Endothelial cell of umbilical vein (primary cell): ENCODE results near the gene CUEDC1. TPM values are rescaled to one million over a fixed set of nuclear protein-coding genes. Genes with fewer than 3 reads are reported as not detected.

ENCODE experiments used
- BruUV-seq: library from RNA; stranded (reverse); fragments of 400-500 nt; replicated peaks from 2 replicates; lab custom pipeline; 2021; lab: Mats Ljungman, UMichigan
- CTCF ChIA-PET: fragments of 300-600, 350-600 bp; sonication (Branson Sonifier 250); formaldehyde crosslinking; loops from one replicate; lab custom pipeline; 2021; ENCODE audit warnings: antibody characterized with exemption, inconsistent platforms; lab: Charles Lee
- POLR2A ChIA-PET: fragments of 300-600, 350-600 bp; sonication (Branson Sonifier 250); formaldehyde crosslinking; loops from one replicate; lab custom pipeline; 2021; ENCODE audit warnings: antibody characterized with exemption, inconsistent platforms; lab: Charles Lee
- DNase-seq: peaks from one replicate; pipeline ENCODE4 v3.0.0-alpha.2; 2011; ENCODE audit warnings: low read depth, low spot score
- FAIRE-seq: peaks from 2 replicates; lab custom pipeline; 2011; peaks lifted over from hg19 to GRCh38; lab: Jason Lieb, UNC
- H2AFZ ChIP-seq: 2 replicates; pipeline ENCODE4 v1.6.0; 2012; ENCODE audit warnings: low read depth, low read length, control low read depth, inconsistent platforms
- H3K27ac ChIP-seq: 2 replicates; pipeline ENCODE4 v1.5.1; 2011; ENCODE audit warnings: low read depth, mild to moderate bottlenecking, control low read depth, low read length, moderate library complexity; ENCODE audit not compliant: insufficient read depth
- H3K27me3 ChIP-seq, 2 experiments: 2 replicates each; pipeline versions ENCODE4 v1.6.0 to v1.6.1; 2011; ENCODE audit warnings: low read length in 2 of 2, mixed read lengths in 1 of 2; ENCODE audit not compliant: control insufficient read depth in 2 of 2, insufficient read depth in 2 of 2
- H3K36me3 ChIP-seq, 2 experiments: 2 replicates in 1 of 2; 3 replicates in 1 of 2; pipeline ENCODE4 v1.5.1; 2011; ENCODE audit warnings: low read length in 2 of 2, mild to moderate bottlenecking in 1 of 2, moderate library complexity in 1 of 2; ENCODE audit not compliant: control insufficient read depth in 2 of 2, insufficient read depth in 2 of 2; ENCODE audit errors: extremely low read depth in 1 of 2
- H3K4me1 ChIP-seq: 3 replicates; pipeline ENCODE4 v1.5.1; 2011; ENCODE audit warnings: mild to moderate bottlenecking, low read length; ENCODE audit not compliant: control insufficient read depth, insufficient read depth; ENCODE audit errors: extremely low read depth
- H3K4me2 ChIP-seq: 2 replicates; pipeline ENCODE4 v1.6.1; 2011; ENCODE audit warnings: low read length, control low read depth, mixed read lengths; ENCODE audit not compliant: insufficient read depth
- H3K4me3 ChIP-seq, 3 experiments: fragments of 200-600 bp in 1 of 3; sonication (generic), shearing (Covaris generic) in 1 of 3; replicated peaks in 1 of 3; 2 replicates each; pipeline ENCODE4 v1.5.1; 2011 to 2016; ENCODE audit warnings: control low read depth in 3 of 3, low read length in 3 of 3, mild to moderate bottlenecking in 2 of 3, inconsistent platforms in 1 of 3, low read depth in 1 of 3, moderate library complexity in 1 of 3; ENCODE audit not compliant: insufficient read depth in 1 of 3
- H3K79me2 ChIP-seq: 2 replicates; pipeline ENCODE4 v1.6.0; 2012; ENCODE audit warnings: low read length, inconsistent platforms; ENCODE audit not compliant: control insufficient read depth, insufficient read depth
- H3K9ac ChIP-seq: replicated peaks from 2 replicates; pipeline ENCODE3; 2011; ENCODE audit warnings: low read length, control low read depth; ENCODE audit not compliant: insufficient read depth; ENCODE audit errors: extremely low read depth
- H3K9me1 ChIP-seq: replicated peaks from 3 replicates; pipeline ENCODE4 v1.6.0; 2011; ENCODE audit warnings: mild to moderate bottlenecking, low read length; ENCODE audit not compliant: control insufficient read depth, insufficient read depth; ENCODE audit errors: extremely low read depth
- H3K9me3 ChIP-seq: replicated peaks from 2 replicates; pipeline ENCODE4 v1.5.1; 2012; ENCODE audit warnings: low read length, inconsistent platforms; ENCODE audit not compliant: control insufficient read depth, insufficient read depth
- H4K20me1 ChIP-seq: replicated peaks from 2 replicates; pipeline ENCODE3; 2011; ENCODE audit warnings: mild to moderate bottlenecking, low read length; ENCODE audit not compliant: control insufficient read depth, insufficient read depth; ENCODE audit errors: extremely low read depth
- CTCF ChIP-seq, 2 donors: IDR thresholded peaks; 1 replicate in 1 of 2; 2 replicates in 1 of 2; pipeline ENCODE4 v1.5.1; 2011; ENCODE audit warnings: low read length in 2 of 2, mild to moderate bottlenecking in 2 of 2, moderate library complexity in 2 of 2, control low read depth in 1 of 2, inconsistent platforms in 1 of 2, low read depth in 1 of 2; ENCODE audit not compliant: insufficient read depth in 1 of 2; ENCODE audit errors: extremely low read depth in 1 of 2
- EZH2 ChIP-seq: IDR thresholded peaks from 2 replicates; pipeline ENCODE4 v1.6.1; 2012; ENCODE audit warnings: borderline replicate concordance, low read depth, mild to moderate bottlenecking, moderate library complexity, low read length, inconsistent platforms; ENCODE audit not compliant: severe bottlenecking
- FOS ChIP-seq: IDR thresholded peaks from 2 replicates; pipeline ENCODE4 v1.6.1; 2011; ENCODE audit warnings: mild to moderate bottlenecking, low read length, moderate library complexity, borderline replicate concordance; ENCODE audit not compliant: insufficient read depth
- GATA2 ChIP-seq: IDR thresholded peaks from 2 replicates; pipeline ENCODE4 v1.7.0; 2011; ENCODE audit warnings: low read depth, mild to moderate bottlenecking, moderate library complexity, mixed read lengths, low read length; ENCODE audit not compliant: insufficient read length, insufficient read depth
- JUN ChIP-seq: IDR thresholded peaks from 2 replicates; pipeline ENCODE4 v1.6.1; 2011; ENCODE audit warnings: borderline replicate concordance, low read depth; ENCODE audit not compliant: insufficient read length, insufficient read depth
- MAX ChIP-seq: IDR thresholded peaks from 2 replicates; pipeline ENCODE4 v1.6.1; 2011; ENCODE audit not compliant: insufficient read depth, insufficient read length
- MYC ChIP-seq: IDR thresholded peaks from one replicate; pipeline ENCODE4 v1.6.1; 2011; ENCODE audit warnings: mild to moderate bottlenecking, low read depth, low read length
- POLR2A ChIP-seq: IDR thresholded peaks from 2 replicates; pipeline ENCODE4 v1.6.1; 2012; ENCODE audit warnings: low read depth, mild to moderate bottlenecking, control low read depth, low read length
- POLR2AphosphoS5 ChIP-seq: IDR thresholded peaks from 2 replicates; pipeline ENCODE4 v1.6.1; 2012; ENCODE audit warnings: low read depth, mild to moderate bottlenecking, control low read depth, low read length, moderate library complexity; ENCODE audit not compliant: insufficient read depth
- dilution Hi-C: fragments of 300-500 bp; cut with MboI; formaldehyde crosslinking; loops from one replicate; pipeline ENCODE4 v1.15.0; 2019; ENCODE audit warnings: low sequenced_read_pairs; ENCODE audit not compliant: extremely low pct_ligation_motif_present
- intact Hi-C: fragments of 100-400 bp; cut with micrococcal nuclease; formaldehyde crosslinking; loops from one replicate; pipeline ENCODE4 v1.10.0; 2022
- polyA plus RNA-seq, 4 experiments: library from polyadenylated mRNA; depleted of rRNA in 3 of 4; stranded (reverse) in 3 of 4; unstranded in 1 of 4; fragments of >200 nt; gene quantifications; 2 replicates each; pipeline versions ENCODE4 v1.2.1 to v1.2.3, GENCODE V29; 2011 to 2012; ENCODE audit warnings: missing spikeins in 1 of 4
- total RNA-seq: library from RNA; stranded (reverse); gene quantifications from 2 replicates; pipeline ENCODE4 v1.2.3, GENCODE V29; 2021

The CUEDC1 gene
- total and polyA plus RNA-seq, 2 donors (not counting 3 experiments of a cell fraction or from before 2014, with no cell fraction given), result 15.8 to 27.7 TPM

GRCh38 chr17:57980522-57980921 is 25.3 kb upstream of the CUEDC1 start:
- dilution Hi-C loops, result loop anchor here (25.0 kb wide), 1 partner anchor 118 kb away; the partner anchor contains the start of gene MRPS23
- intact Hi-C loops, result no loop called here
- no TSS peak for BruUV-seq
- TF ChIP-seq EZH2 (no peak), FOS (no peak), JUN (no peak)
- Histone ChIP-seq H3K9me3 (no peaks in the 10 kb centered on the region), H3K79me2 (peaks cover 50% of the 10 kb centered on the region), H3K4me3 (no peak overlapping the region), H3K27ac (no peak overlapping the region), H4K20me1 (no peaks in the 10 kb centered on the region), H3K4me2 (no peak overlapping the region), H2AFZ (no peak overlapping the region), H3K9ac (no peak overlapping the region), H3K36me3 (peaks cover 16 to 18% of the 10 kb centered on the region in 2 experiments), H3K27me3 (no peaks in the 10 kb centered on the region), H3K9me1 (no peaks in the 10 kb centered on the region), H3K4me1 (peaks cover 10% of the 10 kb centered on the region)
- no peak for DNase-seq
- CTCF ChIA-PET, result interaction anchor here (0.8 to 2.6 kb wide), 6 partner anchors 10 to 122 kb away, joined by 3 to 11 read pairs (median 7); partner anchors contain the start of gene CUEDC1
- FAIRE-seq, result no peak
- POLR2A ChIA-PET, result no interaction called here

GRCh38 chr17:57979076-57979475 is 23.9 kb upstream of the CUEDC1 start:
- TF ChIP-seq JUN, result no peak
- no peak for TF ChIP-seq MYC
- TF ChIP-seq GATA2, result no peak
- no peak for TF ChIP-seq POLR2AphosphoS5
- no peak for TF ChIP-seq CTCF (IDR thresholded peaks at IDR 0.05; ENCODE audit: extremely low read depth in 1 of 2, insufficient read depth in 1 of 2, low read depth in 1 of 2, low read length in 2 of 2)
- no peak for TF ChIP-seq EZH2
- no peak for TF ChIP-seq POLR2A
- TF ChIP-seq MAX, result no peak
- TF ChIP-seq FOS, result no peak
- Histone ChIP-seq H3K9me3 (no peaks in the 10 kb centered on the region), H3K9me1 (no peaks in the 10 kb centered on the region), H3K36me3 (peaks cover 22 to 27% of the 10 kb centered on the region in 2 experiments), H2AFZ (no peak overlapping the region), H3K9ac (no peak overlapping the region), H3K27me3 (no peaks in the 10 kb centered on the region), H4K20me1 (no peaks in the 10 kb centered on the region), H3K4me2 (no peak overlapping the region), H3K79me2 (peaks cover 36% of the 10 kb centered on the region), H3K4me3 (no peak overlapping the region), H3K4me1 (no peaks in the 10 kb centered on the region), H3K27ac (no peak overlapping the region)
- dilution Hi-C loops, result loop anchor here (25.0 kb wide), 1 partner anchor 117 kb away; the partner anchor contains the start of gene MRPS23
- BruUV-seq, result no TSS peak
- ChIA-PET POLR2A (no interaction called here), CTCF (interaction anchor here (1.2 to 1.3 kb wide), 2 partner anchors 12 to 20 kb away, joined by 3 read pairs; no protein-coding TSS in a partner anchor)
- FAIRE-seq, result no peak
- intact Hi-C loops, result no loop called here
- no peak for DNase-seq
